ENCODE measurements around the gene PEMT. TPM values are rescaled to one million over a fixed set of nuclear protein-coding genes. Genes with fewer than 3 reads are reported as not detected.

Gene PEMT
- polyA plus RNA-seq, 2 of the 4 experiments (the other 2 are of a cell fraction) = 47.5 to 47.8 TPM

DNA sequence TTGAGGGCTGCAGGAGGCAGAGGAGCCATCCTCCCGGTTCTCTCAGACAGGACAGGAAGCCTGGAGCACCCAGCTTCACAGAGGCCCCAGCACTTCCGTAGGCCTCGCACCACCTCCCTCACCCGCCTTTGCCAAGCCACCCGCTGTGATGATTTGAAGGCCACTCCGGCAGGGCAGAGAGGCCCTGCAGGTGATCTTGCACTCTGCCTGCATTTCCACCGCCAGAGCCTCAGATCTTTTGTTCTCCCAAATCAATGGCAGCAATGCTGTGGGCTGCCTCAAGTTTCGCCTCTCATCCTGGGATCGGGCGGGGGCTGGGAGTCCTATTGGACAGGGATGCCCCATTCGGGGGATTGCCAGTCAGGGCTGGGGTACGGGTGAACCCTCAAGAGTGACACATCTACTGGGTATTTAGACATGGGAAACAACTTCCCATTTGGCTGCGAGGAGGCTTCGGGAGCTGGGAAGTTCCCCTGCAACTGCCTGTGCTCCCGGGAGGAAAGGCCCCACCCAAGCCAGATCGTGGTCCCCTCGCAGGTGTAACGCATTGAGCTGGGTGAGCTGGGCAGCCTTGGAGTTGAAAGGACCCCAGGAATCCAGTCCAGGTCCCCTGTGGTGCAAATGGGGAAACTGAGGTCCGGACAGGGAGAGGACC is 34.8 kb upstream of the PEMT start:
- FAIRE-seq (no peak), DNase-seq (ENCODE audit: low read depth in 1 of 2, low spot score in 1 of 2) (no peak), ATAC-seq (no peak)
- Histone ChIP-seq H3K4me3 (no peak overlapping the region), H3K27ac (no peak overlapping the region), H3K4me2 (no peak overlapping the region), H3K9me3 (no peaks in the 10 kb centered on the region), H3K4me1 (0 out of 3 replicates have a peak, but pooled peaks cover 2% of the 10 kb centered on the region)
- CTCF ChIA-PET = interaction anchor here (1.1 to 5.7 kb wide), 5 partner anchors 12 to 270 kb away, joined by 3 to 40 read pairs (median 5); partner anchors contain the start of gene RASD1
- 71% methylated on average over 18 of the region's 19 CpGs for WGBS (ENCODE audit: missing lambda C conversion rate)
- TF ChIP-seq POLR2A (IDR thresholded peaks at IDR 0.05; ENCODE audit: low read length) (no peak), ZC3H11A (IDR thresholded peaks at IDR 0.05) (no peak), KDM5A (IDR thresholded peaks at IDR 0.05) (no peak)
- POLR2A ChIA-PET = no interaction called here

DNA sequence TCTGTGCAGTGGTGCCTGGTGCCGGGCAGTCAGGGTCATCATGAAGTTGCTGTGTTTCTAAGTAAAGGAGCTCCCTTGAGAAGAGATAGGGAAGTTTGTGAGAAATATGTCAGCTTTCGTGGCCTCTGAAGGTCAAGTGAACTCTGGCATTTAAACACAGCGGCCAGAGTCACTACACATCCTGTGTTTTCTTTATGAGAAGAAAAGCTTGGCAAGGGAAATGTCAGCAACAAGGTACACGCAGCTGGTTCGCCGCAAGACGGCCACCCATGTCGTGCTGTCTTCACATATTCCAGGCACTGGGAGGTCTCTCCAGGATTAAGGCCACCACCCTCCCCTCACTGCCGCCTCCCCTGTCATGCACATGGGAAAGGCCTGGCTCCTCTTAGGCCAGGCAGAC is 33.2 kb upstream of the PEMT start:
- no peak overlapping the region for H3K27ac ChIP-seq
- no peak overlapping the region for H3K4me3 ChIP-seq
- peak in 1 of 2 experiments; percentile 30; a peak in 1 of 6 replicates for ATAC-seq
- WGBS (ENCODE audit: missing lambda C conversion rate) = 73% methylated on average over 9 of the region's 9 CpGs
- no peaks in the 10 kb centered on the region for H3K9me3 ChIP-seq
- TF ChIP-seq, protein P1, sequence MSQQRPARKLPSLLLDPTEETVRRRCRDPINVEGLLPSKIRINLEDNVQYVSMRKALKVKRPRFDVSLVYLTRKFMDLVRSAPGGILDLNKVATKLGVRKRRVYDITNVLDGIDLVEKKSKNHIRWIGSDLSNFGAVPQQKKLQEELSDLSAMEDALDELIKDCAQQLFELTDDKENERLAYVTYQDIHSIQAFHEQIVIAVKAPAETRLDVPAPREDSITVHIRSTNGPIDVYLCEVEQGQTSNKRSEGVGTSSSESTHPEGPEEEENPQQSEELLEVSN (IDR thresholded peaks at IDR 0.05; ENCODE audit: borderline replicate concordance, low read depth) = no peak
- no peak for TF ChIP-seq BHLHE40 (IDR thresholded peaks at IDR 0.05; ENCODE audit: low read depth, low read length)
- TF ChIP-seq GATA3 (IDR thresholded peaks at IDR 0.05; ENCODE audit: borderline replicate concordance) = no peak
- no peak for TF ChIP-seq FOXS1 (CRISPR knock-in tag; IDR thresholded peaks at IDR 0.05)
- TF ChIP-seq POLR2A (IDR thresholded peaks at IDR 0.05; ENCODE audit: low read length) = no peak
- no peak for TF ChIP-seq NFE2L2 (conservative IDR thresholded peaks at IDR 0.05; ENCODE audit: low read length)
- TF ChIP-seq ZC3H11A (IDR thresholded peaks at IDR 0.05) = no peak
- TF ChIP-seq EP300 (IDR thresholded peaks at IDR 0.05) = no peak
- TF ChIP-seq JUN (IDR thresholded peaks at IDR 0.05) = no peak
- TF ChIP-seq, protein P2, sequence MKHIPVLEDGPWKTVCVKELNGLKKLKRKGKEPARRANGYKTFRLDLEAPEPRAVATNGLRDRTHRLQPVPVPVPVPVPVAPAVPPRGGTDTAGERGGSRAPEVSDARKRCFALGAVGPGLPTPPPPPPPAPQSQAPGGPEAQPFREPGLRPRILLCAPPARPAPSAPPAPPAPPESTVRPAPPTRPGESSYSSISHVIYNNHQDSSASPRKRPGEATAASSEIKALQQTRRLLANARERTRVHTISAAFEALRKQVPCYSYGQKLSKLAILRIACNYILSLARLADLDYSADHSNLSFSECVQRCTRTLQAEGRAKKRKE (CRISPR knock-in tag; IDR thresholded peaks at IDR 0.05; ENCODE audit: low read depth) = no peak
- TF ChIP-seq CEBPB (IDR thresholded peaks at IDR 0.05) = no peak
- TF ChIP-seq, protein P3, sequence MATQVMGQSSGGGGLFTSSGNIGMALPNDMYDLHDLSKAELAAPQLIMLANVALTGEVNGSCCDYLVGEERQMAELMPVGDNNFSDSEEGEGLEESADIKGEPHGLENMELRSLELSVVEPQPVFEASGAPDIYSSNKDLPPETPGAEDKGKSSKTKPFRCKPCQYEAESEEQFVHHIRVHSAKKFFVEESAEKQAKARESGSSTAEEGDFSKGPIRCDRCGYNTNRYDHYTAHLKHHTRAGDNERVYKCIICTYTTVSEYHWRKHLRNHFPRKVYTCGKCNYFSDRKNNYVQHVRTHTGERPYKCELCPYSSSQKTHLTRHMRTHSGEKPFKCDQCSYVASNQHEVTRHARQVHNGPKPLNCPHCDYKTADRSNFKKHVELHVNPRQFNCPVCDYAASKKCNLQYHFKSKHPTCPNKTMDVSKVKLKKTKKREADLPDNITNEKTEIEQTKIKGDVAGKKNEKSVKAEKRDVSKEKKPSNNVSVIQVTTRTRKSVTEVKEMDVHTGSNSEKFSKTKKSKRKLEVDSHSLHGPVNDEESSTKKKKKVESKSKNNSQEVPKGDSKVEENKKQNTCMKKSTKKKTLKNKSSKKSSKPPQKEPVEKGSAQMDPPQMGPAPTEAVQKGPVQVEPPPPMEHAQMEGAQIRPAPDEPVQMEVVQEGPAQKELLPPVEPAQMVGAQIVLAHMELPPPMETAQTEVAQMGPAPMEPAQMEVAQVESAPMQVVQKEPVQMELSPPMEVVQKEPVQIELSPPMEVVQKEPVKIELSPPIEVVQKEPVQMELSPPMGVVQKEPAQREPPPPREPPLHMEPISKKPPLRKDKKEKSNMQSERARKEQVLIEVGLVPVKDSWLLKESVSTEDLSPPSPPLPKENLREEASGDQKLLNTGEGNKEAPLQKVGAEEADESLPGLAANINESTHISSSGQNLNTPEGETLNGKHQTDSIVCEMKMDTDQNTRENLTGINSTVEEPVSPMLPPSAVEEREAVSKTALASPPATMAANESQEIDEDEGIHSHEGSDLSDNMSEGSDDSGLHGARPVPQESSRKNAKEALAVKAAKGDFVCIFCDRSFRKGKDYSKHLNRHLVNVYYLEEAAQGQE (IDR thresholded peaks at IDR 0.05) = no peak
- TF ChIP-seq EHMT2 (IDR thresholded peaks at IDR 0.05; ENCODE audit: low read depth) = no peak
- no peak for TF ChIP-seq HEYL (CRISPR knock-in tag; IDR thresholded peaks at IDR 0.05)
- TF ChIP-seq EHF (CRISPR knock-in tag; IDR thresholded peaks at IDR 0.05) = no peak
- TF ChIP-seq, protein P4, sequence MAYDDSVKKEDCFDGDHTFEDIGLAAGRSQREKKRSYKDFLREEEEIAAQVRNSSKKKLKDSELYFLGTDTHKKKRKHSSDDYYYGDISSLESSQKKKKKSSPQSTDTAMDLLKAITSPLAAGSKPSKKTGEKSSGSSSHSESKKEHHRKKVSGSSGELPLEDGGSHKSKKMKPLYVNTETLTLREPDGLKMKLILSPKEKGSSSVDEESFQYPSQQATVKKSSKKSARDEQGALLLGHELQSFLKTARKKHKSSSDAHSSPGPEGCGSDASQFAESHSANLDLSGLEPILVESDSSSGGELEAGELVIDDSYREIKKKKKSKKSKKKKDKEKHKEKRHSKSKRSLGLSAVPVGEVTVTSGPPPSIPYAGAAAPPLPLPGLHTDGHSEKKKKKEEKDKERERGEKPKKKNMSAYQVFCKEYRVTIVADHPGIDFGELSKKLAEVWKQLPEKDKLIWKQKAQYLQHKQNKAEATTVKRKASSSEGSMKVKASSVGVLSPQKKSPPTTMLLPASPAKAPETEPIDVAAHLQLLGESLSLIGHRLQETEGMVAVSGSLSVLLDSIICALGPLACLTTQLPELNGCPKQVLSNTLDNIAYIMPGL (CRISPR knock-in tag; IDR thresholded peaks at IDR 0.05; ENCODE audit: borderline replicate concordance) = no peak
- no peak for TF ChIP-seq NR3C1 (IDR thresholded peaks at IDR 0.05)
- CTCF ChIA-PET = interaction anchor here (0.7 to 5.7 kb wide), 6 partner anchors 8 to 128 kb away, joined by 3 to 40 read pairs (median 4); partner anchors contain the start of gene RASD1
- H3K4me1 ChIP-seq = 0 out of 3 replicates have a peak, but pooled peaks cover 2% of the 10 kb centered on the region
- no peak for DNase-seq (ENCODE audit: low read depth in 1 of 2, low spot score in 1 of 2)
- peak; percentile 36 for FAIRE-seq
- no peak overlapping the region for H3K4me2 ChIP-seq
- POLR2A ChIA-PET = no interaction called here
